Sigmoid colon (tissue), 7 donors: ENCODE results near the gene SLC9A5. TPM values are rescaled to one million over a fixed set of nuclear protein-coding genes. Genes with fewer than 3 reads are reported as not detected.

Source experiments
- DNase-seq: peaks from one replicate; pipeline ENCODE4 v3.0.0-alpha.2; 2019
- H3K27ac ChIP-seq, 4 donors: fragments of 200-600 bp; sonication (generic); one replicate each; pipeline ENCODE4 v1.5.1; 2016 to 2019; ENCODE audit warnings: mild to moderate bottlenecking in 1 of 4
- H3K27me3 ChIP-seq, 3 donors: fragments of 200-600 bp; sonication (generic); one replicate each; pipeline ENCODE4 v1.5.1; 2019; ENCODE audit warnings: mild to moderate bottlenecking in 1 of 3
- H3K36me3 ChIP-seq, 4 donors: fragments of 200-600 bp; sonication (generic); one replicate each; pipeline ENCODE4 v1.5.1; 2016 to 2019
- H3K4me1 ChIP-seq, 4 donors: fragments of 200-600 bp; sonication (generic); one replicate each; pipeline ENCODE4 v1.5.1; 2017 to 2019
- H3K4me3 ChIP-seq, 4 donors: fragments of 200-600 bp; sonication (generic); one replicate each; pipeline ENCODE4 v1.5.1; 2017 to 2019; ENCODE audit warnings: mild to moderate bottlenecking in 2 of 4, moderate library complexity in 1 of 4
- H3K9me3 ChIP-seq, 4 donors: fragments of 200-600 bp in 3 of 4; sonication (generic) in 3 of 4; one replicate each; pipeline versions ENCODE4 v1.5.1 to v1.6.1; 2013 to 2019
- EP300 ChIP-seq, 4 donors: sonication (generic); formaldehyde crosslinking; IDR thresholded peaks; one replicate each; pipeline ENCODE4 v1.6.1; 2017; ENCODE audit warnings: antibody characterized with exemption in 4 of 4
- POLR2A ChIP-seq, 2 donors: fragments of 450-650 bp; IDR thresholded peaks; one replicate each; pipeline ENCODE4 v1.6.1; 2016; ENCODE audit warnings: antibody characterized with exemption in 2 of 2, mild to moderate bottlenecking in 2 of 2, moderate library complexity in 2 of 2
- POLR2AphosphoS5 ChIP-seq, 4 donors: sonication (generic); formaldehyde crosslinking; IDR thresholded peaks; one replicate each; pipeline ENCODE4 v1.6.1; 2017; ENCODE audit warnings: antibody characterized with exemption in 4 of 4
- WGBS, 2 donors: extraction: QIAGEN DNeasy Blood & Tissue Kit; methylation state at CpG; one replicate each; pipeline ENCODE4 v1.1.7; 2013; 5-methylcytosine and 5-hydroxymethylcytosine counted together
- intact Hi-C: fragments of 100-400 bp; cut with DNase I; formaldehyde crosslinking; loops from one replicate; pipeline ENCODE4 v1.15.1; 2023
- polyA plus RNA-seq, 3 donors: library from polyadenylated mRNA; stranded (reverse); fragments of 200-250 nt; gene quantifications; one replicate each; pipeline ENCODE4 v1.2.3, GENCODE V29; 2013
- total RNA-seq, 4 donors: library from RNA; depleted of rRNA; stranded (reverse); fragments of >200 nt; gene quantifications; one replicate each; pipeline ENCODE4 v1.1.0, GENCODE V29; 2016
- TF ChIP-seq, protein P1 (sequence below), 4 experiments: fragments of 450-650 bp in 3 of 4; fragments of 200-600 bp in 1 of 4; IDR thresholded peaks; one replicate each; pipeline ENCODE4 v1.5.1; 2016 to 2019; ENCODE audit warnings: antibody characterized with exemption in 4 of 4, mild to moderate bottlenecking in 3 of 4, moderate library complexity in 2 of 4
- donor health status: healthy with polysubstance abuse.
- donor health status: Bipolar disorder and iron deficiency.
- donor health status: healthy.

The SLC9A5 gene
- total and polyA plus RNA-seq, 7 donors: 0.46 to 6.1 (median 0.99) TPM; not detected in 2

- Histone ChIP-seq H3K4me3 (peak overlapping the region; percentile 26 to 87 (median 72)), H3K27ac (peak overlapping the region in 2 of 4 donors; percentile 80 to 82), H3K4me1 (peaks cover 0 to 54% (median 41%) of the 10 kb centered on the region in 4 donors), H3K36me3 (no peaks in the 10 kb centered on the region), H3K27me3 (peaks cover 7 to 49% (median 29%) of the 10 kb centered on the region in 3 donors), H3K9me3 (no peaks in the 10 kb centered on the region)
- no peak for DNase-seq
- intact Hi-C loops: loop anchor here (5.0 kb wide), 1 partner anchor 149 kb away; no protein-coding TSS in a partner anchor
- TF ChIP-seq POLR2A (IDR thresholded peaks at IDR 0.05): no peak
- TF ChIP-seq EP300 (IDR thresholded peaks at IDR 0.05): no peak
- TF ChIP-seq, protein P1, sequence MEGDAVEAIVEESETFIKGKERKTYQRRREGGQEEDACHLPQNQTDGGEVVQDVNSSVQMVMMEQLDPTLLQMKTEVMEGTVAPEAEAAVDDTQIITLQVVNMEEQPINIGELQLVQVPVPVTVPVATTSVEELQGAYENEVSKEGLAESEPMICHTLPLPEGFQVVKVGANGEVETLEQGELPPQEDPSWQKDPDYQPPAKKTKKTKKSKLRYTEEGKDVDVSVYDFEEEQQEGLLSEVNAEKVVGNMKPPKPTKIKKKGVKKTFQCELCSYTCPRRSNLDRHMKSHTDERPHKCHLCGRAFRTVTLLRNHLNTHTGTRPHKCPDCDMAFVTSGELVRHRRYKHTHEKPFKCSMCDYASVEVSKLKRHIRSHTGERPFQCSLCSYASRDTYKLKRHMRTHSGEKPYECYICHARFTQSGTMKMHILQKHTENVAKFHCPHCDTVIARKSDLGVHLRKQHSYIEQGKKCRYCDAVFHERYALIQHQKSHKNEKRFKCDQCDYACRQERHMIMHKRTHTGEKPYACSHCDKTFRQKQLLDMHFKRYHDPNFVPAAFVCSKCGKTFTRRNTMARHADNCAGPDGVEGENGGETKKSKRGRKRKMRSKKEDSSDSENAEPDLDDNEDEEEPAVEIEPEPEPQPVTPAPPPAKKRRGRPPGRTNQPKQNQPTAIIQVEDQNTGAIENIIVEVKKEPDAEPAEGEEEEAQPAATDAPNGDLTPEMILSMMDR (IDR thresholded peaks at IDR 0.05): no peak
- no peak for TF ChIP-seq POLR2AphosphoS5 (IDR thresholded peaks at IDR 0.05)
- 6 to 7% methylated on average over 7 of the region's 7 CpGs for WGBS, 2 donors
Observed at GRCh38 chr16:67248073-67248400, 742 bp upstream of the SLC9A5 start.

- peak; percentile 66 for DNase-seq
- Histone ChIP-seq H3K4me1 (peaks cover 0 to 44% (median 37%) of the 10 kb centered on the region in 4 donors), H3K27ac (no peak overlapping the region), H3K27me3 (peaks cover 12 to 58% (median 33%) of the 10 kb centered on the region in 3 donors), H3K36me3 (no peaks in the 10 kb centered on the region), H3K4me3 (peak overlapping the region in 3 of 4 donors; percentile 38 to 87 (median 62)), H3K9me3 (no peaks in the 10 kb centered on the region)
- TF ChIP-seq POLR2AphosphoS5 (IDR thresholded peaks at IDR 0.05): no peak
- TF ChIP-seq EP300 (IDR thresholded peaks at IDR 0.05): no peak
- TF ChIP-seq, protein P1 (IDR thresholded peaks at IDR 0.05): no peak
- TF ChIP-seq POLR2A (IDR thresholded peaks at IDR 0.05): no peak
- intact Hi-C loops: loop anchor here (5.0 kb wide), 1 partner anchor 148 kb away; no protein-coding TSS in a partner anchor
- 21 to 29% methylated on average over 22 of the region's 22 CpGs for WGBS, 2 donors
Observed at GRCh38 chr16:67249178-67250044, 632 bp downstream of the SLC9A5 start.

DNA sequence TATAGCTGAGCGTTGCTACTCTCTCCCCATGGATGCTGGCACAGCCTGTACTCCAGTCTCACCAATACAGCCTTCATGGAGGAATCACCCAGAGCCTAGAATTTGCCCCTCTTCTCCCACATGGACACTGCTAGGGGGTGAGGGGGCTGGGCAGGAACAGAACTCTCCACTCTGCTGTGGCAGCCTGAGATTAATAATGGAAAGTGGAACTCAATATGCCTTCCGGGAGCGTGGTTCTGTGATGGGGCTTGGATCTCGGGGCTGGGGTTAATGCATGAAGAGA is 1.2 kb downstream of the SLC9A5 start:
- TF ChIP-seq POLR2AphosphoS5 (IDR thresholded peaks at IDR 0.05) (no peak), POLR2A (IDR thresholded peaks at IDR 0.05) (no peak), EP300 (IDR thresholded peaks at IDR 0.05) (no peak)
- TF ChIP-seq, protein P1 (IDR thresholded peaks at IDR 0.05): no peak
- WGBS, 2 donors: 84 to 85% methylated on average over 4 of the region's 4 CpGs
- Histone ChIP-seq H3K4me3 (no peak overlapping the region), H3K4me1 (peaks cover 0 to 38% (median 34%) of the 10 kb centered on the region in 4 donors), H3K36me3 (no peaks in the 10 kb centered on the region), H3K9me3 (no peaks in the 10 kb centered on the region), H3K27me3 (peaks cover 12 to 62% (median 38%) of the 10 kb centered on the region in 3 donors), H3K27ac (no peak overlapping the region)
- intact Hi-C loops: no loop called here
- DNase-seq: peak; percentile 43

GRCh38 chr16:67252609-67253497 is 4.1 kb downstream of the SLC9A5 start:
- Histone ChIP-seq H3K4me1 (peaks cover 0 to 17% (median 16%) of the 10 kb centered on the region in 4 donors), H3K4me3 (no peak overlapping the region), H3K36me3 (no peaks in the 10 kb centered on the region), H3K27ac (no peak overlapping the region), H3K9me3 (no peaks in the 10 kb centered on the region), H3K27me3 (peaks cover 12 to 65% (median 38%) of the 10 kb centered on the region in 3 donors)
- DNase-seq: peak; percentile 44
- TF ChIP-seq POLR2AphosphoS5 (IDR thresholded peaks at IDR 0.05) (no peak), POLR2A (IDR thresholded peaks at IDR 0.05) (no peak)
- intact Hi-C loops: no loop called here
- 91 to 93% methylated on average over 4 of the region's 4 CpGs for WGBS, 2 donors
